Peyer's patch (tissue), 4 donors: Measurements from ENCODE around the gene NPHP3.

Experiments
- CTCF ChIP-seq, 6 experiments: fragments of 450-650 bp in 4 of 6; fragments of 200-600 bp in 2 of 6; sonication (generic) in 1 of 6; IDR thresholded peaks; one replicate each; pipeline ENCODE4 v1.5.1; 2017 to 2019; ENCODE audit warnings: antibody characterized with exemption in 6 of 6, mild to moderate bottlenecking in 3 of 6, moderate library complexity in 1 of 6
- POLR2A ChIP-seq, 2 donors: fragments of 450-650 bp; IDR thresholded peaks; one replicate each; pipeline ENCODE4 v1.5.1; 2017; ENCODE audit warnings: antibody characterized with exemption in 2 of 2, mild to moderate bottlenecking in 2 of 2, moderate library complexity in 2 of 2

GRCh38 chr3:132681421-132681820, 40.8 kb downstream of the NPHP3 start:
- TF ChIP-seq CTCF (IDR thresholded peaks at IDR 0.05), result no peak
- TF ChIP-seq POLR2A (IDR thresholded peaks at IDR 0.05), result no peak
